Hematopoietic multipotent progenitor cell treated with erythropoietin and hydrocortisone succinate and interleukin-3 and kit ligand, for 8 days (in vitro differentiated cells): Measurements from ENCODE around the gene OR6C76.

Experiments used
- DNase-seq: peaks from one replicate; pipeline ENCODE4 v3.0.0-alpha.2; 2015

The OR6C76 gene

GRCh38 chr12:55470088-55470829, 44.2 kb downstream of the OR6C76 start, which contains the start of gene OR6C70:
Gene OR6C70 (minus strand): TSS chr12:55470138. CDS start chr12:55470138, 0 bp downstream.
- no peak for DNase-seq

- no peak for DNase-seq
These were observed 46.2 kb downstream of the OR6C76 start for GRCh38 chr12:55472264-55472663.
